Upper lobe of right lung (tissue), 1 donor: ENCODE data around the gene GPR152. TPM values are rescaled to one million over a fixed set of nuclear protein-coding genes. Genes with fewer than 3 reads are reported as not detected.

Experiments used
- ATAC-seq: fragments of 200-7000 bp; cut with Tn5 transposase; one replicate; pipeline ENCODE4 v1.9.1; 2020; ENCODE audit warnings: mild to moderate bottlenecking, moderate library complexity
- DNase-seq: peaks from one replicate; pipeline ENCODE4 v3.0.0-alpha.2; 2020
- H3K27ac ChIP-seq: fragments of 200-600 bp; one replicate; pipeline ENCODE4 v1.8.0; 2022
- H3K27me3 ChIP-seq: fragments of 200-600 bp; one replicate; pipeline ENCODE4 v1.8.0; 2022; ENCODE audit warnings: mild to moderate bottlenecking
- H3K36me3 ChIP-seq: fragments of 200-600 bp; one replicate; pipeline ENCODE4 v1.8.0; 2022
- H3K4me1 ChIP-seq: fragments of 200-600 bp; one replicate; pipeline ENCODE4 v1.8.0; 2022
- H3K4me3 ChIP-seq: fragments of 200-600 bp; one replicate; pipeline ENCODE4 v1.8.0; 2022; ENCODE audit warnings: mild to moderate bottlenecking
- H3K9me3 ChIP-seq: fragments of 200-600 bp; one replicate; pipeline ENCODE4 v1.8.0; 2022
- CTCF ChIP-seq: fragments of 200-600 bp; IDR thresholded peaks from one replicate; pipeline ENCODE4 v1.8.0; 2022; ENCODE audit warnings: antibody characterized with exemption
- intact Hi-C: fragments of 100-400 bp; cut with DNase I; formaldehyde crosslinking; loops from one replicate; pipeline ENCODE4 v1.11.0; 2022
- total RNA-seq: library from RNA; stranded (reverse); fragmentation: NEBNext Ultra II Directional; extraction: Animal tissue kit (Norgen Biotek cat#: 25700); gene quantifications from one replicate; pipeline ENCODE4 v1.2.1, GENCODE V29; 2021
- donor health status: DM: no; HTN: yes; CAD: no; lungs with severe emphysema.

The GPR152 gene
- total RNA-seq, 1 donor from 2014 or later: not detected

GRCh38 chr11:67455054-67455453 lies 2.5 kb upstream of the GPR152 start, which contains the start of gene CABP4:
CABP4 (plus strand) TSS chr11:67455354; CDS start chr11:67455424, 70 bp downstream.
- no peaks in the 10 kb centered on the region for H3K36me3 ChIP-seq
- no peak within 1 kb of the TSS for H3K27ac ChIP-seq
- TF ChIP-seq CTCF: no peak
- H3K4me3 ChIP-seq: no peak within 1 kb of the TSS
- H3K4me1 ChIP-seq: no peaks in the 10 kb centered on the region
- H3K9me3 ChIP-seq: no peaks in the 10 kb centered on the region
- ATAC-seq (no peak), DNase-seq (no peak)
- intact Hi-C loops: no loop called here
- no peaks in the 10 kb centered on the region for H3K27me3 ChIP-seq

- intact Hi-C loops: no loop called here
- H3K4me1 ChIP-seq: no peaks in the 10 kb centered on the region
- no peak for TF ChIP-seq CTCF
- ATAC-seq: no peak
- H3K36me3 ChIP-seq: no peaks in the 10 kb centered on the region
- no peak overlapping the region for H3K4me3 ChIP-seq
- H3K27me3 ChIP-seq: no peaks in the 10 kb centered on the region
- DNase-seq: no peak
- H3K27ac ChIP-seq: no peak overlapping the region
- no peaks in the 10 kb centered on the region for H3K9me3 ChIP-seq
Observed at GRCh38 chr11:67453816-67454732, 1.5 kb upstream of the GPR152 start.

DNA sequence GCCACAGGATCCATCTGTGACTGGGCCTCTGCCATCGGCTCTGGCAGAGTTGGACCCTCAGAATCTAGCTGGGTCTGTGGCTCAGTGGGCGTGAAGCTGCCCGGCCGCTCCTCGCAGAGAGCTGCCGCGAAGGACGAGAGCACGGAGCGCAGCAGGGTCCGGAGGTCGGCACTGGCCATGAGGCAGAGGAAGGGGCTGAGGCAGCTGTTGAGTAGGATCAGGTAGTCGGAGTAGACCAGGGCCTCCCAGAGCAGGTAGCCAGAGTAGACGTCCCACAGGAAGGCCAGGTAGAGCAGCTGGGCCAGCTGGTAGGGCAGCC lies 912 bp downstream of the GPR152 start:
- TF ChIP-seq CTCF: no peak
- Histone ChIP-seq H3K36me3 (no peaks in the 10 kb centered on the region), H3K27me3 (no peaks in the 10 kb centered on the region), H3K4me1 (no peaks in the 10 kb centered on the region), H3K4me3 (no peak overlapping the region), H3K27ac (no peak overlapping the region), H3K9me3 (no peaks in the 10 kb centered on the region)
- intact Hi-C loops: no loop called here
- ATAC-seq (no peak), DNase-seq (no peak)

GRCh38 chr11:67450796-67451657 lies 1.5 kb downstream of the GPR152 start:
- DNase-seq (no peak), ATAC-seq (no peak)
- no peak overlapping the region for H3K4me3 ChIP-seq
- no peaks in the 10 kb centered on the region for H3K4me1 ChIP-seq
- intact Hi-C loops: no loop called here
- no peak overlapping the region for H3K27ac ChIP-seq
- no peak for TF ChIP-seq CTCF
- no peaks in the 10 kb centered on the region for H3K27me3 ChIP-seq
- no peaks in the 10 kb centered on the region for H3K36me3 ChIP-seq
- no peaks in the 10 kb centered on the region for H3K9me3 ChIP-seq

DNA sequence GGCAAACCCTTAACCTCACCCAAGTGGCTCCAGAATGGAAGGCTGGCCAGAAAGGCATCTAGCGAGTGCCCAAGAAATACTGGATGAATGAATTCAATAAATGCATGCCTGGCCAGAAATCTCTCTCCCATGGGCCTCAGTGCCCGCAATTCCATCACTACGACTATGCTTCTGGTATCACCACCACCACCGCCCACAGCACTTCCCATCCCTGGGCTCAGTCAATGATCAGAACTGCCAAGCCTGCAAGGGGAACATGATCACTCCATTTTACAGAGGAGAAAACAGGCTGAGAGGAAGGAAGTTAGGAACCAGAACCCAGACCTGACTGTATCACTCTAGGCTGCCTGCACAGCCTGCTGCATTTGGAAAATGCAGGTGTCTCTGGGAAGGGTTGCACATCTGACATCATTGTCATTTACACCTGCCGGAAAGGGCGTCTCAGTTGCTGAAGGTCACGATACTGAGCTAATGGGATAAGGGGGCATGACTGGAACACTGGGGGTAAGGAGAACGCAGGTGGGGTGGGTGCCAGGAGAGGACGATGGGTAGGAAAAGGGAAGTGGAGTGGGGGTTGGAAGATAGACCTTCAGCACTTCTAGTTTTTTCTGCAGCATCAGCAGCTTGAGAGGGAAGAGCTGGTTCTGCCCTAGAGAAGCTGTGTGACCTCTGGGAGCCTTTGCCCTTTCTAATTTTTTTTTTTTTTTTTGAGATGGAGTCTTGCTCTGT lies 3.2 kb downstream of the GPR152 start:
- ATAC-seq: peak; percentile 51

More for the DNA sequence above, 3.2 kb downstream of the GPR152 start:
- DNase-seq: no peak
- Histone ChIP-seq H3K27me3 (no peaks in the 10 kb centered on the region), H3K4me1 (peaks cover 7% of the 10 kb centered on the region), H3K27ac (no peak overlapping the region), H3K36me3 (no peaks in the 10 kb centered on the region), H3K9me3 (no peaks in the 10 kb centered on the region), H3K4me3 (no peak overlapping the region)
- intact Hi-C loops: no loop called here
- no peak for TF ChIP-seq CTCF
